GM23248 (cell line): ENCODE data around the gene NEIL1.
"Not testable (repeated sequence)": the region's sequence is repeated elsewhere in the genome, so short reads cannot be mapped to it uniquely, and the experiment has no call there.

Experiments used
- EZH2 ChIP-seq: fragments of 200-600 bp; sonication (generic); IDR thresholded peaks from 2 replicates; pipeline ENCODE4 v1.6.1; 2018; ENCODE audit warnings: antibody characterized with exemption, mild to moderate bottlenecking; ENCODE audit not compliant: insufficient read depth, poor library complexity, severe bottlenecking
- EZH2phosphoT487 ChIP-seq: fragments of 200-600 bp; sonication (generic); IDR thresholded peaks from 2 replicates; pipeline ENCODE4 v1.6.1; 2018; ENCODE audit warnings: antibody characterized with exemption, moderate library complexity, mild to moderate bottlenecking, low read depth; ENCODE audit not compliant: insufficient read depth

GRCh38 chr15:75332093-75332492 lies 14.7 kb upstream of the NEIL1 start:
- not testable (repeated sequence) for TF ChIP-seq EZH2, EZH2phosphoT487
